PC-3 (cell line): Measurements from ENCODE around the gene BPHL.
"Not testable (repeated sequence)": the region's sequence is repeated elsewhere in the genome, so short reads cannot be mapped to it uniquely, and the experiment has no call there.

ENCODE experiments used
- CTCF ChIP-seq: fragments of 300-600 bp; sonication (generic); conservative IDR thresholded peaks from 2 replicates; pipeline ENCODE4 v1.5.1; 2017; ENCODE audit warnings: antibody characterized with exemption, low read depth, mild to moderate bottlenecking, low read length
- EZH2 ChIP-seq: fragments of 300-600 bp; sonication (generic); IDR thresholded peaks from one replicate; pipeline ENCODE4 v1.6.1; 2017; ENCODE audit warnings: antibody characterized with exemption, mild to moderate bottlenecking, low read length; ENCODE audit not compliant: unreplicated experiment

GRCh38 chr6:3179945-3180344 lies 61.4 kb downstream of the BPHL start:
- not testable (repeated sequence) for TF ChIP-seq CTCF, EZH2
